Muscle layer of duodenum (tissue), 2 donors: ENCODE measurements around the gene DNAJB2.

Source experiments
- H3K27ac ChIP-seq: one replicate; pipeline ENCODE4 v1.7.0; 2013; ENCODE audit warnings: mild to moderate bottlenecking, low read length
- H3K27me3 ChIP-seq: one replicate; pipeline ENCODE4 v1.7.0; 2013; ENCODE audit warnings: low read depth, mild to moderate bottlenecking, control low read depth, low read length
- H3K36me3 ChIP-seq, 2 donors: one replicate each; pipeline ENCODE4 v1.7.0; 2013; ENCODE audit warnings: low read length in 2 of 2, control low read depth in 1 of 2, mild to moderate bottlenecking in 1 of 2; ENCODE audit not compliant: insufficient read depth in 2 of 2, control insufficient read depth in 1 of 2
- H3K4me1 ChIP-seq, 2 donors: one replicate each; pipeline ENCODE4 v1.7.0; 2013; ENCODE audit warnings: low read length in 2 of 2, mild to moderate bottlenecking in 2 of 2, control low read depth in 1 of 2, moderate library complexity in 1 of 2; ENCODE audit not compliant: insufficient read depth in 2 of 2, control insufficient read depth in 1 of 2
- H3K4me3 ChIP-seq, 2 donors: one replicate each; pipeline ENCODE4 v1.7.0; 2013; ENCODE audit warnings: low read length in 2 of 2, low read depth in 1 of 2, mild to moderate bottlenecking in 1 of 2
- H3K9me3 ChIP-seq, 2 donors: one replicate each; pipeline ENCODE4 v1.7.0; 2013; ENCODE audit warnings: low read length in 2 of 2, control low read depth in 1 of 2, mild to moderate bottlenecking in 1 of 2; ENCODE audit not compliant: control insufficient read depth in 1 of 2
- donor health status: healthy.

Gene DNAJB2

GRCh38 chr2:219334076-219334475 is 54.9 kb downstream of the DNAJB2 start:
- Histone ChIP-seq H3K4me1 (no peaks in the 10 kb centered on the region), H3K9me3 (peaks cover 0 to 4% of the 10 kb centered on the region in 2 donors), H3K4me3 (no peak overlapping the region), H3K27ac (no peak overlapping the region), H3K36me3 (no peaks in the 10 kb centered on the region), H3K27me3 (peaks cover 11% of the 10 kb centered on the region)

- Histone ChIP-seq H3K4me3 (no peak overlapping the region), H3K4me1 (no peaks in the 10 kb centered on the region), H3K27me3 (peaks cover 11% of the 10 kb centered on the region), H3K36me3 (no peaks in the 10 kb centered on the region), H3K27ac (no peak overlapping the region), H3K9me3 (peaks cover 0 to 4% of the 10 kb centered on the region in 2 donors)
Observed at GRCh38 chr2:219335373-219335786, 56.2 kb downstream of the DNAJB2 start.
